Loucy (cell line): ENCODE results near the gene TGFBR3.

Source experiments
- CTCF ChIP-seq: fragments of 200-600 bp; sonication (generic); conservative IDR thresholded peaks from 2 replicates; pipeline ENCODE4 v1.5.1; 2014; ENCODE audit warnings: mild to moderate bottlenecking, antibody characterized with exemption, low read length
- EZH2phosphoT487 ChIP-seq: fragments of 200-600 bp; IDR thresholded peaks from 2 replicates; pipeline ENCODE4 v1.6.1; 2018; ENCODE audit warnings: antibody characterized with exemption, mild to moderate bottlenecking, moderate library complexity, borderline replicate concordance

GRCh38 chr1:91660708-91661107 is 225.2 kb downstream of the TGFBR3 start:
- no peak for TF ChIP-seq CTCF
- no peak for TF ChIP-seq EZH2phosphoT487
